GM18508 (cell line): ENCODE data around the gene MOB3B.
"Not testable (repeated sequence)": the region's sequence is repeated elsewhere in the genome, so short reads cannot be mapped to it uniquely, and the experiment has no call there.

Experiments
- ATAC-seq: cut with Tn5 transposase; IDR thresholded peaks from one replicate; pipeline ENCODE4 v1.9.1; 2021; ENCODE audit warnings: moderate number of reproducible peaks; ENCODE audit not compliant: insufficient read depth, unreplicated experiment

MOB3B gene

GRCh38 chr9:27453860-27454553, 75.6 kb downstream of the MOB3B start:
- ATAC-seq, result no peak

- ATAC-seq, result no peak
Observed at GRCh38 chr9:27451207-27451797, 78.3 kb downstream of the MOB3B start.

GRCh38 chr9:27450752-27451151, 78.9 kb downstream of the MOB3B start:
- no peak for ATAC-seq

- ATAC-seq, result not testable (repeated sequence)
Observed at GRCh38 chr9:27448356-27448755, 81.3 kb downstream of the MOB3B start.

- ATAC-seq, result no peak
Observed at GRCh38 chr9:27447031-27447683, 82.5 kb downstream of the MOB3B start.

GRCh38 chr9:27445688-27446087, 83.9 kb downstream of the MOB3B start:
- no peak for ATAC-seq

- no peak for ATAC-seq
Observed at GRCh38 chr9:27445057-27445595, 84.5 kb downstream of the MOB3B start.

- ATAC-seq, result no peak
Observed at GRCh38 chr9:27442464-27442863, 87.2 kb downstream of the MOB3B start.

- ATAC-seq, result peak; percentile 98
Observed at GRCh38 chr9:27441741-27442070, 87.9 kb downstream of the MOB3B start.

GRCh38 chr9:27440888-27441740, 88.5 kb downstream of the MOB3B start:
- no peak for ATAC-seq

- ATAC-seq, result no peak
Observed at GRCh38 chr9:27438522-27438921, 91.1 kb downstream of the MOB3B start.

- no peak for ATAC-seq
Observed at GRCh38 chr9:27437652-27438373, 91.8 kb downstream of the MOB3B start.

GRCh38 chr9:27436234-27436633, 93.4 kb downstream of the MOB3B start:
- no peak for ATAC-seq

GRCh38 chr9:27433631-27434325, 95.8 kb downstream of the MOB3B start:
- ATAC-seq, result no peak

GRCh38 chr9:27432308-27432707, 97.3 kb downstream of the MOB3B start:
- ATAC-seq, result no peak

GRCh38 chr9:27431543-27432147, 98.0 kb downstream of the MOB3B start:
- no peak for ATAC-seq

- no peak for ATAC-seq
Observed at GRCh38 chr9:27430750-27431535, 98.7 kb downstream of the MOB3B start.

GRCh38 chr9:27429917-27430316, 99.7 kb downstream of the MOB3B start:
- no peak for ATAC-seq
